Ovary (tissue), 3 donors: ENCODE measurements around the gene PDXDC1.
"Not testable (repeated sequence)": the region's sequence is repeated elsewhere in the genome, so short reads cannot be mapped to it uniquely, and the experiment has no call there.

Source experiments
- CTCF ChIP-seq, 3 donors: fragments of 450-650 bp in 2 of 3; fragments of 200-600 bp in 1 of 3; IDR thresholded peaks; one replicate each; pipeline versions ENCODE4 v1.5.1 to v1.8.0; 2016 to 2022; ENCODE audit warnings: antibody characterized with exemption in 3 of 3, mild to moderate bottlenecking in 1 of 3
- POLR2A ChIP-seq: fragments of 450-650 bp; IDR thresholded peaks from one replicate; pipeline ENCODE4 v1.6.1; 2017; ENCODE audit warnings: antibody characterized with exemption, mild to moderate bottlenecking, moderate library complexity
- donor health status: DM: no; HTN: no; CAD: no.

DNA sequence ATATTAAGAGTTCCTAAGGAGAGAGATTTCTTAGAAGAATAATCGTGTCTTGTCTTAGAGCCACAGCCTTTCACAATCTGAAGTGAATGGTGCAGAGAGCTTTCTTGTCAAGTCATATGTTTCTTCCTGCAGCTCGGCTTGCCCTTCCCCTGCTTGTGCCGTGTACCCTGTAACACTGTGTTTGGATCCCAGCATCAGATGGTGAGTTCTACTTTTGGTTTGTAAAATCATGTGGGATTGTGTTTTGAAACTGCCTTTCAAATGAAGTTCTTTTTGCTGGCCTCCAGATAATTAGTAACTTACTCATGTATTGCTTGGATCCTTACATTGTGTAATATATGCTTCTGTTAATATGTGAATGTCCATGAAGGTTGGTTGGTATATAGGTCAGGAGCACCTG lies 33.8 kb downstream of the PDXDC1 start:
- TF ChIP-seq CTCF (IDR thresholded peaks at IDR 0.05); POLR2A: not testable (repeated sequence)
